Measurements from ENCODE around the gene CEMP1.

DNA sequence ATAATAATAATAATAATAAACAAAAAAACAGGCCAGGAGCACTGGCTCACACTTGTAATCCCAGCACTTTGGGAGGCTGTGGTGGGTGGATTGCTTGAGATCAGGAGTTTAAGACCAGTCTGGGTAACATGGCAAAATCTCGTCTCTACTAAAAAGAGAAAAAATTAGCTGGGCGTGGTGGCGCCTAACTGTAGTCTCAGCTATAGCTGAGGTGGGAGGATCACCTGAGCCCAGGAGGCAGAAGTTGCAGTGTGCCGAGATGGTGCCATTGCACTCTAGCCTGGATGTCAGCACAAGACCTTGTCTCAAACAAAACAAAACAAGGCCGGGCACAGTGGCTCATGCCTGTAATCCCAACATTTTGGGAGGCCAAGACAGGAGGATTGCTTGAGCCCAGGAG lies 36.2 kb downstream of the CEMP1 start:
- TF ChIP-seq, protein P1, sequence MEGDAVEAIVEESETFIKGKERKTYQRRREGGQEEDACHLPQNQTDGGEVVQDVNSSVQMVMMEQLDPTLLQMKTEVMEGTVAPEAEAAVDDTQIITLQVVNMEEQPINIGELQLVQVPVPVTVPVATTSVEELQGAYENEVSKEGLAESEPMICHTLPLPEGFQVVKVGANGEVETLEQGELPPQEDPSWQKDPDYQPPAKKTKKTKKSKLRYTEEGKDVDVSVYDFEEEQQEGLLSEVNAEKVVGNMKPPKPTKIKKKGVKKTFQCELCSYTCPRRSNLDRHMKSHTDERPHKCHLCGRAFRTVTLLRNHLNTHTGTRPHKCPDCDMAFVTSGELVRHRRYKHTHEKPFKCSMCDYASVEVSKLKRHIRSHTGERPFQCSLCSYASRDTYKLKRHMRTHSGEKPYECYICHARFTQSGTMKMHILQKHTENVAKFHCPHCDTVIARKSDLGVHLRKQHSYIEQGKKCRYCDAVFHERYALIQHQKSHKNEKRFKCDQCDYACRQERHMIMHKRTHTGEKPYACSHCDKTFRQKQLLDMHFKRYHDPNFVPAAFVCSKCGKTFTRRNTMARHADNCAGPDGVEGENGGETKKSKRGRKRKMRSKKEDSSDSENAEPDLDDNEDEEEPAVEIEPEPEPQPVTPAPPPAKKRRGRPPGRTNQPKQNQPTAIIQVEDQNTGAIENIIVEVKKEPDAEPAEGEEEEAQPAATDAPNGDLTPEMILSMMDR (IDR thresholded peaks at IDR 0.05), result no peak
- TF ChIP-seq EZH2 (IDR thresholded peaks at IDR 0.05; ENCODE audit: borderline replicate concordance, insufficient read depth, low read depth, low read length, poor library complexity, severe bottlenecking), result no peak
